ENCODE results near the gene PPP1R16B. TPM values are rescaled to one million over a fixed set of nuclear protein-coding genes. Genes with fewer than 3 reads are reported as not detected.
A peak's percentile ranks its signal among the peaks of the same experiment; 100 is the strongest.
"Not testable (repeated sequence)": the region's sequence is repeated elsewhere in the genome, so short reads cannot be mapped to it uniquely, and the experiment has no call there.

Gene PPP1R16B
- total RNA-seq, 2 experiments from 2014 or later = 72.9 to 73.4 TPM

- POLR2A ChIA-PET = interaction anchor here (0.7 to 2.9 kb wide), 16 partner anchors 10 to 244 kb away, joined by 3 to 38 read pairs (median 4); partner anchors contain the start of gene ACTR5
- peaks cover 52% of the 10 kb centered on the region for H3K4me1 Mint-ChIP-seq
- DNase-seq (peak; percentile 85), ATAC-seq (ENCODE audit: low read depth) (peak; percentile 68)
- peaks cover 17% of the 10 kb centered on the region for H3K36me3 Mint-ChIP-seq
- no peaks in the 10 kb centered on the region for H3K9me3 Mint-ChIP-seq
- H3K27me3 Mint-ChIP-seq = no peaks in the 10 kb centered on the region
- H3K4me3 Mint-ChIP-seq = peak overlapping the region; percentile 88
- peak overlapping the region; percentile 95 for H3K27ac Mint-ChIP-seq
Observed at GRCh38 chr20:38804682-38805501, 605 bp upstream of the PPP1R16B start.

DNA sequence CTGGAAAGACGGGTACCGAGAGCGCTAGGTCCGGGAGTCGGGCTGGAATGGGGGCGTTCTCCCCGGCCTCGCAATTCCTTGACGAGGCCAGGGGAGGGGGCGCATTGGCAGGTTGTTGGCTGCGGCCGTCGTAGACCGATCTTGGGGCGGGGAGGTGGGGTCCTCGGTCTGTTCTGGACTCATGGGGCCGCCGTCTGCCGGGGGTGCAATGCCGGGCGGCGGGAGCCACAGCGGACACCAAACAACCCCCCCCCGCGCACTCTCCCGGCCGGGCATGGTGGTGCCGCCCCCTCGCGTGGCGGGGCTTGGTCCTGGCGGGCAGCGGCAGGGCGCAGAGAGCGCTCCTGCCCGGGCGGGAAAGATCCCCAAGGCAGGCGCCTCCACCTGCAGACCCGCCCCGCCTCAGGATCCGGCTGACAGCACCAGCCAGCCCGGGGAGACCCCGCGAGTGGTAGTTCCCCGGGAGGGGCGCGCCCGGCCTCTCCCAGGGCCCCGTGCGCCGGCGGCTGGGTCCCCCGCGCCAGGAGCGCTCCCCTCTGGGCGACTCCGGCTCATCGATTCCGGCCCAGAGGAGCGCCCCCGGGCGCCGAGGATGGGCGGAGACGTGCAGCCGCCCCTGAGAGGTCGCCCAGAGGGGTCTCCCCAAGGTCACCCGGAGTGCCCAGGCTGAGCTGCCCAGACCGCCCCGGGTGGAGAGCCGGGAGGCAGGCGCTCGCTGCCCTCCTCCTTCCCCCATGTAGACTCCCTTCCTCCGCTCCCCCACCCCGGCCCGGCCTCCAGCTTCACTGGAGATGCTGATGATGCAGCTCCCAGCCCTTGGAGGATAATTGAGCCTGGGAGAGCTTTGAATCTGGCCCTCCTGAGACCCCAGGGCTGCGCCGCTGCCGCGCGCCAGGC lies 709 bp downstream of the PPP1R16B start:
- Mint-ChIP-seq H3K36me3 (peaks cover 29% of the 10 kb centered on the region), H3K9me3 (no peaks in the 10 kb centered on the region), H3K27ac (peak overlapping the region; percentile 95), H3K4me1 (peaks cover 59% of the 10 kb centered on the region), H3K4me3 (peak overlapping the region; percentile 88), H3K27me3 (no peaks in the 10 kb centered on the region)
- POLR2A ChIA-PET = interaction anchor here (0.6 to 2.9 kb wide), 24 partner anchors 9 to 243 kb away, joined by 3 to 38 read pairs (median 4); no protein-coding TSS in a partner anchor
- DNase-seq (peak; percentile 77), ATAC-seq (ENCODE audit: low read depth) (peak; percentile 13)

GRCh38 chr20:38806855-38807655 lies 1.6 kb downstream of the PPP1R16B start:
- H3K4me3 Mint-ChIP-seq = peak overlapping the region; percentile 80
- POLR2A ChIA-PET = interaction anchor here (0.6 to 2.9 kb wide), 11 partner anchors 8 to 121 kb away, joined by 3 to 15 read pairs (median 5); no protein-coding TSS in a partner anchor
- ATAC-seq (ENCODE audit: low read depth) (no peak), DNase-seq (no peak)
- no peaks in the 10 kb centered on the region for H3K27me3 Mint-ChIP-seq
- H3K27ac Mint-ChIP-seq = peak overlapping the region; percentile 61
- H3K36me3 Mint-ChIP-seq = peaks cover 35% of the 10 kb centered on the region
- peaks cover 66% of the 10 kb centered on the region for H3K4me1 Mint-ChIP-seq
- H3K9me3 Mint-ChIP-seq = no peaks in the 10 kb centered on the region

DNA sequence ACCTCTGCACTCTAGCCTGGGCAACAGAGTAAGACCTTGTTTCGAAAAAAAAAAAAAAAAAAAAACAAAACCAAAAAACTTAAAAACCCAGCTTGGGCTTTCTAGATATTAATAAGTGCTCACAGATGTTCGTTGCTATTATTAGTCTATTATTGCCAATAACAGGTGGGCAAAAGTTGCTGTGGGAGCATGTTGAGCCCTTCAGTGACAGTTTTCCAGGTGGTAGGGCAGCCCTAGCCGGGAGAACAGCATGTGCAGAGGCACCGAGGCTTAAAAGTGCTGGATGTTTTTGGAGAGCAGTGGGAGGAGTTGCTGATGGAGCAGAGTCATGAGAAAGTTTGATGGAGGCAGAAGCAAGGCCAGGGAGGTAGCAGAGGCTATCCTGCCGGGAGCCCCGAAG lies 4.4 kb downstream of the PPP1R16B start:
- H3K36me3 Mint-ChIP-seq = peaks cover 45% of the 10 kb centered on the region
- H3K4me3 Mint-ChIP-seq = no peak overlapping the region
- H3K4me1 Mint-ChIP-seq = peaks cover 57% of the 10 kb centered on the region
- DNase-seq (no peak), ATAC-seq (ENCODE audit: low read depth) (no peak)
- H3K9me3 Mint-ChIP-seq = no peaks in the 10 kb centered on the region
- no peak overlapping the region for H3K27ac Mint-ChIP-seq
- POLR2A ChIA-PET = interaction anchor here (1.4 kb wide), 2 partner anchors 11 to 152 kb away, joined by 3 read pairs; partner anchors contain the start of gene DHX35
- H3K27me3 Mint-ChIP-seq = no peaks in the 10 kb centered on the region

DNA sequence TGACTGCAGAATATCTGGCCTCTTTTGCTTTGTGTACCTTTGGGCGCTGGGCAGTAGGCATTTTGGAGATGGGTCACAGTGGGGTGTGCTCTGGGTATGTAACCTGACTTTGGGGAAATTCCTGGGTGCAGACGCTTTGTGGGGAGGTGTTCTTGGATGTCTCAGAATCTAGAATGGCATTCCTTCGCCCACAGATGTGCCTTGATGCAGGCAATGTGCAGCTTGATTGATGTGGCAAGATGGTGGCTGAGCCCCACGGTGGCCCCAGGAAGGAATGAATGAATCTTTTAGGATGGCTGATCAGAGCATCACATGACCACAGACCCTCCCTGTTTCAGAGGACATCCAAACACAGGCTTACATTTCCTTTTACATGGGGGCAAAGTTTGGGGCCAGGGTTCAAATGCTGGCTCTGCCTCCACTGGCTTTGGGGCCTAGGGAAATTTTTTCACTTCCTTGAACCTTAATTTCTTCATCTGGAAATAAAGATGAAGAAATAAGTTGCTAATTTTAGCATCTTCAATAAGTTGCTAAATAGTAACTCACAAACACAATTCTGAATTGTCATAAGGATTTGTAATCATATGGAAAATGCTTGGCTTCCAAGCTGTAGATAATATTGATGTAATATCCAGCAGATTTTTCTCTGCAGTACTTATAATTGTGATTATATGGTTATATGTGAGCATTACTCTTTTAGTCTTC lies 5.6 kb downstream of the PPP1R16B start:
- no peaks in the 10 kb centered on the region for H3K27me3 Mint-ChIP-seq
- H3K4me1 Mint-ChIP-seq = peaks cover 64% of the 10 kb centered on the region
- no peak overlapping the region for H3K27ac Mint-ChIP-seq
- peaks cover 56% of the 10 kb centered on the region for H3K36me3 Mint-ChIP-seq
- no peak for DNase-seq
- H3K9me3 Mint-ChIP-seq = no peaks in the 10 kb centered on the region
- POLR2A ChIA-PET = interaction anchor here (1.2 kb wide), 1 partner anchor 23 kb away, joined by 3 read pairs; no protein-coding TSS in a partner anchor
- H3K4me3 Mint-ChIP-seq = no peak overlapping the region
- ATAC-seq (ENCODE audit: low read depth) = no peak

GRCh38 chr20:38811769-38812168 lies 6.3 kb downstream of the PPP1R16B start:
- Mint-ChIP-seq H3K4me1 (peaks cover 68% of the 10 kb centered on the region), H3K27me3 (no peaks in the 10 kb centered on the region), H3K4me3 (no peak overlapping the region), H3K9me3 (no peaks in the 10 kb centered on the region), H3K27ac (no peak overlapping the region), H3K36me3 (peaks cover 63% of the 10 kb centered on the region)
- POLR2A ChIA-PET = interaction anchor here (1.2 kb wide), 1 partner anchor 22 kb away, joined by 3 read pairs; no protein-coding TSS in a partner anchor
- DNase-seq (no peak), ATAC-seq (ENCODE audit: low read depth) (no peak)

GRCh38 chr20:38812182-38812581 lies 6.7 kb downstream of the PPP1R16B start:
- Mint-ChIP-seq H3K27me3 (no peaks in the 10 kb centered on the region), H3K4me1 (peaks cover 67% of the 10 kb centered on the region), H3K9me3 (peaks cover 1% of the 10 kb centered on the region), H3K36me3 (peaks cover 65% of the 10 kb centered on the region), H3K27ac (no peak overlapping the region), H3K4me3 (no peak overlapping the region)
- ATAC-seq (ENCODE audit: low read depth) (no peak), DNase-seq (no peak)
- POLR2A ChIA-PET = interaction anchor here (1.2 kb wide), 1 partner anchor 22 kb away, joined by 3 read pairs; no protein-coding TSS in a partner anchor

GRCh38 chr20:38812709-38813573 lies 7.4 kb downstream of the PPP1R16B start:
- Mint-ChIP-seq H3K4me1 (peaks cover 65% of the 10 kb centered on the region), H3K27ac (no peak overlapping the region), H3K4me3 (no peak overlapping the region), H3K36me3 (peaks cover 61% of the 10 kb centered on the region), H3K9me3 (peaks cover 1% of the 10 kb centered on the region), H3K27me3 (no peaks in the 10 kb centered on the region)
- ATAC-seq (ENCODE audit: low read depth) = no peak
- DNase-seq = no peak
- POLR2A ChIA-PET = no interaction called here

DNA sequence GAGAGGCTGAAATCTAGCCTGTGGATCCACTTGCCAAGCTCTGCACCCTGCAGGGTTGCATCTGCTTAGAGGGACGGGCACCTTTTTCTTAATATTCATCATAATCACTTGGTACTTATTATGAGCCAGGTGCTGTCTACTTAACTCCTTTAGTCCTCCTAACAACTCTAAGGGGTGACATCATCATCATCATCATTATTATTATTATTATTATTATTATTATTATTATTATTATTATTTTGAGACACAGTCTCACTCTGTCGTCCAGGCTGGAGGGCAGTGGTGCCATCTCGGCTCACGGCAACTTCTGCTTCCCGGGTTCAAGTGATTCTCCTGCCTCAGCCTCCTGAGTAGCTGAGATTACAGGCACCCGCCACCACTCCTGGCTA lies 8.1 kb downstream of the PPP1R16B start:
- H3K27ac Mint-ChIP-seq; DNase-seq; H3K4me3 Mint-ChIP-seq; H3K9me3 Mint-ChIP-seq; POLR2A ChIA-PET; ATAC-seq (ENCODE audit: low read depth); H3K27me3 Mint-ChIP-seq: not testable (repeated sequence)
- H3K36me3 Mint-ChIP-seq = peaks cover 59% of the 10 kb centered on the region
- peaks cover 64% of the 10 kb centered on the region for H3K4me1 Mint-ChIP-seq

- ATAC-seq (ENCODE audit: low read depth) (no peak), DNase-seq (no peak)
- peaks cover 1% of the 10 kb centered on the region for H3K9me3 Mint-ChIP-seq
- no peaks in the 10 kb centered on the region for H3K27me3 Mint-ChIP-seq
- no peak overlapping the region for H3K27ac Mint-ChIP-seq
- POLR2A ChIA-PET = no interaction called here
- no peak overlapping the region for H3K4me3 Mint-ChIP-seq
- H3K4me1 Mint-ChIP-seq = peaks cover 53% of the 10 kb centered on the region
- H3K36me3 Mint-ChIP-seq = peaks cover 53% of the 10 kb centered on the region
Observed at GRCh38 chr20:38815446-38815845, 9.9 kb downstream of the PPP1R16B start.

DNA sequence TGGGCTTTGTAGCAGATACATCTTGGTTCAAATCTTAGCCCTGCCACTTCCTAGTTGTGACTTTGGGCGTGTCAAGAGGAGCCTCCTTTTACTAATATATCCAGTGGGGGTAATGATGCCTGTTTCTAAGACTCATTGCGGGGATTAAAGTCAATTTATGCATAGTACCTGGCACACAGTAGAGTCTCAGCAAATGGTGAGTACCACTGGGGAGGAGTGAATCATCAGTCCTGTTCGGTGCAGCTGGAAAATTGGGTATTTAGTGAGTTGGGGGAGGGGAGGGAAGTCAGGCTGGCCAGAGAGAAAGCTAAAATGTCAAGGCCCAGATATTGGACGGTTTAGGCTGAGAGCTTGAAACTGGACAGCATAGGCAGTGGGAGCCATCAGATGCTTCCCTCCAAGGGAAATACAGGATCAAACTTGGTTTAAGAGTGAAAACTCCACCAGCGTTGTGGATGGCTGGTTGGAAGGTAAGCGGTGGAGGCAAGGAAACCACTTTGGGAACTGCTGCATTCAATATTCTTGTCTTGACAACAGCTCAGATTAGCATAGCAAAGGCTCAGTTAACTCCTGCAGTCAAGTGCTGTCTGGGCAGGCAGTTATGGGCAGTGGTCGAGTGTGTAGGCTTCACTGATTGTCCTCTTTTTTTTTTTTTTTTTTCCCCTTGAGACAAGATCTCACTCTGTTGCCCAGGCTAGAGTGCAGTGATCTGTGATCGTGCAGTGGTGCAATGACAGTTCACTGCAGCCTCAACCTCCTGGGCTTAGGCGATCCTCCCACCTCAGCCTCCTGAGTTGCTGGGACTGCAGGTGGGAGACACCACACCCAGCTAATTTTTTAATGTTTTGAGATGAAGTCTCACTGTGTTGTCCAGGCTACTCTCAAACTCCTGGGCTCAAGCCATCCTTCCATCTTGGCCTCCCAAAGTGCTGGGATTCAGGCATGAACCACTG lies 12.9 kb downstream of the PPP1R16B start:
- POLR2A ChIA-PET = no interaction called here
- no peak overlapping the region for H3K27ac Mint-ChIP-seq
- no peak overlapping the region for H3K4me3 Mint-ChIP-seq
- peaks cover 5% of the 10 kb centered on the region for H3K9me3 Mint-ChIP-seq
- peaks cover 48% of the 10 kb centered on the region for H3K4me1 Mint-ChIP-seq
- ATAC-seq (ENCODE audit: low read depth) (no peak), DNase-seq (no peak)
- H3K36me3 Mint-ChIP-seq = peaks cover 49% of the 10 kb centered on the region
- no peaks in the 10 kb centered on the region for H3K27me3 Mint-ChIP-seq

Measured in activated naive CD8-positive, alpha-beta T cell treated with anti-CD3 and anti-CD28 coated beads, Interleukin-2, amount 10 ng/mL, durations not matched to agents 7 days and 5 days (primary cell).